ENCODE data around the gene GNG7.

The GNG7 gene

DNA sequence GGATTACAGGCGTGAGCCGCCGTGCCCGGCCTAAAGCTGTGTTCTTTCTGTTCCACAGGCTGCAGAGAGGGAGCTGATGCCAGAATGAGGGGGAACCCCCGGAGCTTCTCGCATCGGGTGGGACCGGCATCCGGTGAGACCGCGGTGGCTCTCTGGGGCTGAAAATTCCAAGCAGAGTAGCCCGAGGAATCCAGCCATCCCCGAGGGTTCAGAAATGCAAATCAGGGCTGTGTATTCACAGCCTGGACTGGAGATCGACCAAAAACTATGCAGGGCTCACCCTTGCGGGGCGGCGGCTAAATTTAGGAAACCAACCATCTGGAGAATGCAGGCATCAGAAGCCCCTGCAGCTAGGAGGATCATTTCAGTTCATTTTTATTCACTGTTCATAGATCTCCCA, 99.2 kb downstream of the GNG7 start:
- peaks cover 8% of the 10 kb centered on the region for H3K4me1 ChIP-seq (ENCODE audit: low read length)
- no peaks in the 10 kb centered on the region for H3K27me3 ChIP-seq (replicated peaks; ENCODE audit: insufficient read depth, low read length)
- peaks cover 54% of the 10 kb centered on the region for H3F3A ChIP-seq (ENCODE audit: insufficient read depth, low read length)
- TF ChIP-seq CTCF (IDR thresholded peaks at IDR 0.05; ENCODE audit: low read length) (no peak), EZH2phosphoT487 (IDR thresholded peaks at IDR 0.05; ENCODE audit: low read length) (no peak), EZH2 (optimal IDR thresholded peaks at IDR 0.05; ENCODE audit: low read depth, low read length) (no peak)
- no peak overlapping the region for H2AFZ ChIP-seq (ENCODE audit: low read length)
- H3K4me2 ChIP-seq (ENCODE audit: low read depth, low read length), result no peak overlapping the region
- H3K9ac ChIP-seq (ENCODE audit: low read length), result no peak overlapping the region
- no peaks in the 10 kb centered on the region for H3K9me3 ChIP-seq (replicated peaks; ENCODE audit: insufficient read depth, low read length)
- no peak overlapping the region for H3K27ac ChIP-seq (ENCODE audit: low read length)
- no peak overlapping the region for H3K4me3 ChIP-seq (ENCODE audit: low read length)
- H3K9me2 ChIP-seq (replicated peaks; ENCODE audit: insufficient read depth, low read length), result no peaks in the 10 kb centered on the region
- DNase-seq, result no peak
- H4K20me1 ChIP-seq (ENCODE audit: insufficient read depth, low read length), result no peaks in the 10 kb centered on the region
- peaks cover 34% of the 10 kb centered on the region for H3K79me2 ChIP-seq (ENCODE audit: low read length)
- H3K36me3 ChIP-seq (replicated peaks; ENCODE audit: insufficient read depth, low read length), result no peaks in the 10 kb centered on the region

GRCh38 chr19:2602391-2603181, 99.9 kb downstream of the GNG7 start:
- H3K4me3 ChIP-seq (ENCODE audit: low read length), result no peak overlapping the region
- no peak overlapping the region for H3K9ac ChIP-seq (ENCODE audit: low read length)
- no peak overlapping the region for H3K4me2 ChIP-seq (ENCODE audit: low read depth, low read length)
- no peaks in the 10 kb centered on the region for H3K9me2 ChIP-seq (replicated peaks; ENCODE audit: insufficient read depth, low read length)
- H4K20me1 ChIP-seq (ENCODE audit: insufficient read depth, low read length), result no peaks in the 10 kb centered on the region
- H3K4me1 ChIP-seq (ENCODE audit: low read length), result peaks cover 8% of the 10 kb centered on the region
- H3K27me3 ChIP-seq (replicated peaks; ENCODE audit: insufficient read depth, low read length), result no peaks in the 10 kb centered on the region
- H3K9me3 ChIP-seq (replicated peaks; ENCODE audit: insufficient read depth, low read length), result no peaks in the 10 kb centered on the region
- H3F3A ChIP-seq (ENCODE audit: insufficient read depth, low read length), result peaks cover 49% of the 10 kb centered on the region
- no peak overlapping the region for H3K27ac ChIP-seq (ENCODE audit: low read length)
- no peak overlapping the region for H2AFZ ChIP-seq (ENCODE audit: low read length)
- H3K36me3 ChIP-seq (replicated peaks; ENCODE audit: insufficient read depth, low read length), result no peaks in the 10 kb centered on the region
- no peak for DNase-seq
- peaks cover 34% of the 10 kb centered on the region for H3K79me2 ChIP-seq (ENCODE audit: low read length)
- TF ChIP-seq EZH2 (optimal IDR thresholded peaks at IDR 0.05; ENCODE audit: low read depth, low read length) (no peak), EZH2phosphoT487 (IDR thresholded peaks at IDR 0.05; ENCODE audit: low read length) (no peak), CTCF (IDR thresholded peaks at IDR 0.05; ENCODE audit: low read length) (no peak)

GRCh38 chr19:2600914-2601870, 101.3 kb downstream of the GNG7 start:
- Histone ChIP-seq H4K20me1 (ENCODE audit: insufficient read depth, low read length) (no peaks in the 10 kb centered on the region), H3K27me3 (replicated peaks; ENCODE audit: insufficient read depth, low read length) (no peaks in the 10 kb centered on the region), H3K36me3 (replicated peaks; ENCODE audit: insufficient read depth, low read length) (no peaks in the 10 kb centered on the region), H3K4me2 (ENCODE audit: low read depth, low read length) (no peak overlapping the region), H3K4me3 (ENCODE audit: low read length) (no peak overlapping the region), H2AFZ (ENCODE audit: low read length) (no peak overlapping the region), H3K9me3 (replicated peaks; ENCODE audit: insufficient read depth, low read length) (no peaks in the 10 kb centered on the region), H3K27ac (ENCODE audit: low read length) (no peak overlapping the region; the same call in 1 of the 2 replicates), H3K9ac (ENCODE audit: low read length) (no peak overlapping the region), H3K79me2 (ENCODE audit: low read length) (peaks cover 26% of the 10 kb centered on the region), H3K4me1 (ENCODE audit: low read length) (peaks cover 16% of the 10 kb centered on the region), H3F3A (ENCODE audit: insufficient read depth, low read length) (peaks cover 59% of the 10 kb centered on the region), H3K9me2 (replicated peaks; ENCODE audit: insufficient read depth, low read length) (no peaks in the 10 kb centered on the region)
- no peak for DNase-seq
- TF ChIP-seq EZH2 (optimal IDR thresholded peaks at IDR 0.05; ENCODE audit: low read depth, low read length) (no peak), CTCF (IDR thresholded peaks at IDR 0.05; ENCODE audit: low read length) (no peak), EZH2phosphoT487 (IDR thresholded peaks at IDR 0.05; ENCODE audit: low read length) (no peak)

All from MM.1S (cell line).